Embryonic facial prominence (tissue), 1 donor: Measurements from ENCODE around the gene NR1D1.

Experiments
- DNase-seq: peaks from one replicate; pipeline ENCODE4 v3.0.0-alpha.2; 2016; ENCODE audit errors: extremely low spot score

The NR1D1 gene

GRCh38 chr17:40062329-40063186 is 37.8 kb downstream of the NR1D1 start, which contains the start of gene THRA:
THRA (plus strand) TSS chr17:40062965; CDS start chr17:40074489, 11,524 bp downstream.
- no peak for DNase-seq

- DNase-seq, result no peak
Observed at GRCh38 chr17:40061609-40062038, 38.8 kb downstream of the NR1D1 start.

- DNase-seq, result no peak
Observed at GRCh38 chr17:40060887-40061608, 39.3 kb downstream of the NR1D1 start.

- DNase-seq, result no peak
Observed at GRCh38 chr17:40059729-40060475, 40.5 kb downstream of the NR1D1 start.

- DNase-seq, result no peak
Observed at GRCh38 chr17:40058865-40059264, 41.5 kb downstream of the NR1D1 start.

GRCh38 chr17:40058186-40058784 is 42.1 kb downstream of the NR1D1 start:
- DNase-seq, result no peak

GRCh38 chr17:40056379-40057015 is 43.9 kb downstream of the NR1D1 start:
- DNase-seq, result no peak
